ENCODE data around the gene SAA1.

Gene SAA1

GRCh38 chr11:18312012-18312411 is 45.9 kb downstream of the SAA1 start:
- DNase-seq: no peak

DNA sequence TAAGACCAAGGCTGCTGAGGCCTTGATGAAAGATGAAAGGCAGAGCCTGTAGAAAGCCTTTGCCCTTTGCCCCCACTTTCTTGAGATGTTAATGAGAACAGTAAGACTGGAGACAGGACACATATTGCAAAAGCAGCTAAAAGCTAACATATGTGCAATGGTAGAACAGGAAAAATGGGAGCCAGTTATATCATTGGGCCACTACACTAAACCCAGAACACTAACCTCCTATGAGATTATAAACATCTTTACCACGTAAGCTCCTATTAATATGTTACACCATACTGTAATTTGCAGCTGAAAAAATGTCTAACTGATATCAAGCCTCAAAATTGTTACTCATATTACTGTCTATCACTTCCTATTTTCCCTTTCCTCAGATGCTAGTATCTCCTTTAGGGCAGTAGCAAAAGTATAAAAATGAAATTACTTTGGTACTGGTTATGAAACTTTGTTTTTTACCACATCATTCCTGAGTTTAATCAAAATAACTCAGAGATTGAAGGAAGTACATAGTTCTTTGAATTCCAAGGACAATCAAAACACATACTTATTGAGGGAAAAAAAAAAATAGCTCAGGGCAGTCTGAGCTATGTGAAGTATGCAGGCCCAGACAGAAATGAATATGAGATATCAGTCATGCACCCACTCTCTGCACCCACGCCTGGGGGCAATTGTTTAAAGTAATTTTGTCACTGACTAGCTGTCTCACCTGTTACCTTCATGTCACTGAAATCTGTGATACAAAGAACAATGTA is 46.8 kb downstream of the SAA1 start:
- no peak for DNase-seq

DNA sequence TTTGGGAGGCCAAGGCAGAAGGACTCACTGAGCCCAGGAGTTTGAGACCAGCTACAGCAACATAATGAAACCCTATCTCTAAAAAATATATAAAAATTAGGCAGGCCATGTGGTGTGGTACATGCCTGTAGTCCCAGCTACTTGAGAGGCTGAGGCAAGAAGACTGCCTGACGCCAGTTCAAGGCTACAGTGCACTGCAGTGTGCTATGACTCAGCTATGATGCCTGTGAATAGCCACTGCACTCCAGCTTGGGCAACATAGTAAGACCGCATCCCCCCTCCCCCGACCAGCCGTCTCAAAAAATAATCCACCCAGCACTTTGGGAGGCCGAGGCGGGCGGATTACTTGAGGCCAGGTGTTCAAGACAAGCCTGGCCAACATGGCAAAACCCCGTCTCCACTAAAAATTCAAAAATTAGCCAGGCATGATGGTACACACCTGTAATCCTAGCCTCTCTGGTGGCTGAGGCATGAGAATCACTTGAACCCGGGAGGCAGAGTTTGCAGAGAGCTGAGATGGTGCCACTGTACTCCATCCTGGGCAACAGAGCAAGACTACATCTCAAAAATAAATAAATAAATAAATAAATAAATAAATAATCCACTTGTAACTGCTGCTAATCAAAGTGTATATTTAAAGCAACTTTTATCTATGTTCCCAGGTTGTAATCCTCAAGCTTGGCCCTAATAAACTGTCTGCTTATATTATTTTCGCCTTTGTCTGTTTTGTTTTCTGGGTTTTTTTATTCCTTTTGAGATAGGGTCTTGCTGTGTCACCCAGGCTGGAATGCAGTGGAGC is 48.1 kb downstream of the SAA1 start:
- no peak for DNase-seq

- DNase-seq: no peak
Measured at GRCh38 chr11:18314784-18315523, 48.9 kb downstream of the SAA1 start.

DNA sequence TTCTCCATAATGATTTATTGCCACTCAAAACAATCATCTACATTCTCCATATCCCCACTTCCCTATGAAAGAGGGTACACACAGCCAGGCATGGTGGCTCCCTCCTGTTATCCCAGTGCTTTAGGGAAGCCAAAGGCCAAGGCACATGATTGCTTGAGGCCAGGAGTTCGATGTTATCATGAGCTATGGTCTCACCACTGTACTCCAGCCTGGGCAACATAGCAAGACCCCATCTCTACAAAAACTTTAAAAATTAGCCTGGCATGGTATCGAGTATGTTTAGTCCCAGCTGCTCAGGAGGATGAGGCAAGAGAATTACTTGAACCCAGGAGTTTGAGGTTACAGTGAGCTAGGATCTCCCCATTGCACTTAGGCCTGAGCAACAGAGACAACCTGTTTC is 49.8 kb downstream of the SAA1 start:
- DNase-seq: no peak

GRCh38 chr11:18317551-18317950 is 51.5 kb downstream of the SAA1 start:
- DNase-seq: no peak

All from retina (tissue), 1 donor.